NB4 (cell line): Measurements from ENCODE around the gene ATP8B2.
A peak's percentile ranks its signal among the peaks of the same experiment; 100 is the strongest.
"Not testable (repeated sequence)": the region's sequence is repeated elsewhere in the genome, so short reads cannot be mapped to it uniquely, and the experiment has no call there.

Experiments
- DNase-seq: peaks from one replicate; pipeline ENCODE4 v3.0.0; 2010; ENCODE audit warnings: low read depth
- H3K4me3 ChIP-seq: one replicate; pipeline ENCODE4 v1.5.1; 2011; ENCODE audit warnings: mild to moderate bottlenecking, low read depth, low read length, moderate library complexity
- MAX ChIP-seq: IDR thresholded peaks from 2 replicates; pipeline ENCODE4 v1.6.1; 2011; ENCODE audit warnings: low read depth, low read length
- MYC ChIP-seq: IDR thresholded peaks from 2 replicates; pipeline ENCODE4 v1.6.1; 2011; ENCODE audit warnings: low read depth, low read length
- POLR2A ChIP-seq: IDR thresholded peaks from 2 replicates; pipeline ENCODE4 v1.6.1; 2011; ENCODE audit warnings: mild to moderate bottlenecking; ENCODE audit not compliant: insufficient read length; ENCODE audit errors: extremely low read depth
- TF ChIP-seq, protein P1 (sequence below): IDR thresholded peaks from one replicate; pipeline ENCODE4 v1.5.1; 2012; ENCODE audit warnings: low read depth, low read length

ATP8B2 gene

DNA sequence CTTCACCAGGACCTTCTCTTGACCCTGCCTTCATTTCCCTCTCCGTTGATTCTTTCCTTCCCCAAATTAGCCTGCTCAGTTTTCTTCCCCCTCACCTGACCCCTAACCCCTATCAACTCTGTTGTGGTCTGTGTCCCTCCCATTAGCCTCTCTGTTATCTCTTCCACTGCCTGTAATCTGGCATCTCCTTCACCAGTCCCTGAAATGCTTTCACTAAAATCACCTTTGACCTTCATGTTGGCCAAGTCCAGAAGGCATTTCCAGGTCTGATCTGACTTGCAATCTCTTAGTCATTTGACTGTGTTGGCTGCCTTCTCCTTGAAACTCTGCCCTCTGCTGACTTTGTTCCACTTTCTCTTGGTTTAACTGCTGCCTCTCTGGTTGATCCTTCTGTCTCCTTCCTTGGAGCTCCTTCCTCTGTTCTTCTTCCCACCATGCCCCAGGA lies 28.2 kb downstream of the ATP8B2 start:
- no peak overlapping the region for H3K4me3 ChIP-seq
- TF ChIP-seq, protein P1, sequence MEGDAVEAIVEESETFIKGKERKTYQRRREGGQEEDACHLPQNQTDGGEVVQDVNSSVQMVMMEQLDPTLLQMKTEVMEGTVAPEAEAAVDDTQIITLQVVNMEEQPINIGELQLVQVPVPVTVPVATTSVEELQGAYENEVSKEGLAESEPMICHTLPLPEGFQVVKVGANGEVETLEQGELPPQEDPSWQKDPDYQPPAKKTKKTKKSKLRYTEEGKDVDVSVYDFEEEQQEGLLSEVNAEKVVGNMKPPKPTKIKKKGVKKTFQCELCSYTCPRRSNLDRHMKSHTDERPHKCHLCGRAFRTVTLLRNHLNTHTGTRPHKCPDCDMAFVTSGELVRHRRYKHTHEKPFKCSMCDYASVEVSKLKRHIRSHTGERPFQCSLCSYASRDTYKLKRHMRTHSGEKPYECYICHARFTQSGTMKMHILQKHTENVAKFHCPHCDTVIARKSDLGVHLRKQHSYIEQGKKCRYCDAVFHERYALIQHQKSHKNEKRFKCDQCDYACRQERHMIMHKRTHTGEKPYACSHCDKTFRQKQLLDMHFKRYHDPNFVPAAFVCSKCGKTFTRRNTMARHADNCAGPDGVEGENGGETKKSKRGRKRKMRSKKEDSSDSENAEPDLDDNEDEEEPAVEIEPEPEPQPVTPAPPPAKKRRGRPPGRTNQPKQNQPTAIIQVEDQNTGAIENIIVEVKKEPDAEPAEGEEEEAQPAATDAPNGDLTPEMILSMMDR, result peak; percentile 44
- no peak for TF ChIP-seq POLR2A
- DNase-seq, result peak; percentile 65

DNA sequence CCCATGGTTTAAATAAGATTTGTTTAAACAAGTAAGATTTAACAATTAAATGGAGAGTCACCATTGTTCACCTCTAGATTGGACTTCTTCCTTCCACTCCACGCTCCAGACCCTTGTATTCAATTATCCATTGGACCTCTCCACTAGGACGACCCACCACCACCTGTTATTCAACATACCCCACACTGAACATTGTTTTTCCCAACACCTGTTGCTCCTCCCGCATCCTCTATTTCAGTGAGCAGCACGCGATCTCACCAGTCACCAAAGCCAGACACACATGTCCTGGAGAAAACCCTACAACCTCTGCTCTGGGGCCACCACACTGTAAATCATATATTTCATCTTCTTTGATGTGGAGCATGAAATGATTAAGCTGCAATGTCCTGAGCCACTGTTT lies 28.6 kb downstream of the ATP8B2 start:
- TF ChIP-seq MYC (no peak), MAX (no peak), POLR2A (no peak)
- TF ChIP-seq, protein P1, result no peak
- DNase-seq, result no peak

DNA sequence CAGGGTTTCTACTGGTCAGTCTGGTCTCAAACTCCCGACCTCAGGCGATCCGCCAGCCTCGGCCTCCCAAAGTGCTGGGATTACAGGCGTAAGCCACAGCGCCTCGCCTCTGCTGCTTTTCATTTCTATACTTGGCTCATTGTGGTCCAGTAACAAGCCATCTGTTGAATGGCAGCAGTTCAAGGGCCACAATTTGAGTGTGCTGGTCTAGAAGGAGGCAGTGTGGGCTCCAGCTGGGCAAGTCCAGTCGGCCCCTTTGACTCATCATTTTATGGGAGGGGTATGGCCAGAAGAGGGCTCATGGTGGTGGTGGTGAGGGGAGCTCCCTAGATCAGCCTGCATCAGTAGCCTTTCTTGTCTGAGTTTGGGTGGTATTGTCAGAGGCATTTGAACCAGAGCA lies 33.2 kb downstream of the ATP8B2 start:
- no peak overlapping the region for H3K4me3 ChIP-seq
- DNase-seq, result no peak
- TF ChIP-seq, protein P1, result no peak
- TF ChIP-seq MAX (no peak), POLR2A (no peak), MYC (no peak)

More for the DNA sequence above, 28.6 kb downstream of the ATP8B2 start:
- H3K4me3 ChIP-seq, result no peak overlapping the region

GRCh38 chr1:154360288-154360687 lies 35.0 kb downstream of the ATP8B2 start:
- H3K4me3 ChIP-seq, result no peak overlapping the region
- no peak for DNase-seq
- TF ChIP-seq MAX, result no peak
- TF ChIP-seq, protein P1, result no peak

- not testable (repeated sequence) for DNase-seq, H3K4me3 ChIP-seq
Observed at GRCh38 chr1:154360881-154361280, 35.6 kb downstream of the ATP8B2 start.

GRCh38 chr1:154361357-154361756 lies 36.0 kb downstream of the ATP8B2 start:
- DNase-seq, result no peak
- H3K4me3 ChIP-seq, result no peak overlapping the region
- TF ChIP-seq, protein P1, result no peak

- H3K4me3 ChIP-seq, result no peak overlapping the region
- DNase-seq, result no peak
- no peak for TF ChIP-seq MYC
- TF ChIP-seq MAX, result no peak
- TF ChIP-seq POLR2A, result no peak
- TF ChIP-seq, protein P1, result no peak
Observed at GRCh38 chr1:154371436-154371835, 46.1 kb downstream of the ATP8B2 start.

DNA sequence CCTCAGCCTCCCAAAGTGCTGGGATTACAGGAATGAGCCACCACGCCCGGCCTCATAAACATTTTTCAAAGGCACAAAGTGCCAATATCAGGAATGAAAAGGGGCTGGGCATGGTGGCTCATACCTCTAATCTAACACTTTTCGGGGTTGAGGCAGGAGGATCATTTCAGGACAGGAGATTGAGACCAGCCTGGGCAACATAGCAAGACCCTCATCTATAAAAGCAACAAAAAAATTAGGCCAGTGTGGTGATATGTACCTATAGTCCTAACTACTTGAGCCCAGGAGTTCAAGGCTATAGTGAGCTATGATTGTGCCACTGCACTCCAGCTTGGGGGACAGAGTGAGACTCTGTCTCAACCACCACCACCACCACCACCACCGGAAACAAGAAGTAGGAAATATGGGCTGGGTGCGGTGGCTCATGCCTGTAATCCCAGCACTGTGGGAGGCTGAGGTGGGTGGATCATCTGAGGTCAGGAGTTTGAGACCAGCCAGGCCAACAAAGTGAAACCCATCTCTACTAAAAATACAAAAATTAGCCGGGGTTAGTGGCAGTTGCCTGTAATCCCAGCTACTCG lies 48.5 kb downstream of the ATP8B2 start:
- H3K4me3 ChIP-seq, result not testable (repeated sequence)
- DNase-seq, result peak; percentile 68
